Gastrocnemius medialis (tissue), 4 donors: Measurements from ENCODE around the gene GGACT.

ENCODE experiments used
- CTCF ChIP-seq, 5 experiments: fragments of 450-650 bp in 3 of 5; fragments of 200-600 bp in 2 of 5; sonication (generic) in 2 of 5; IDR thresholded peaks in 4 of 5; conservative IDR thresholded peaks in 1 of 5; 1 replicate in 4 of 5; 2 replicates in 1 of 5; pipeline ENCODE4 v1.5.1; 2016 to 2019; ENCODE audit warnings: antibody characterized with exemption in 5 of 5, mild to moderate bottlenecking in 3 of 5, moderate library complexity in 3 of 5
- POLR2A ChIP-seq, 2 donors: fragments of 450-650 bp; IDR thresholded peaks; one replicate each; pipeline ENCODE4 v1.6.1; 2017; ENCODE audit warnings: antibody characterized with exemption in 2 of 2, mild to moderate bottlenecking in 2 of 2, moderate library complexity in 2 of 2

DNA sequence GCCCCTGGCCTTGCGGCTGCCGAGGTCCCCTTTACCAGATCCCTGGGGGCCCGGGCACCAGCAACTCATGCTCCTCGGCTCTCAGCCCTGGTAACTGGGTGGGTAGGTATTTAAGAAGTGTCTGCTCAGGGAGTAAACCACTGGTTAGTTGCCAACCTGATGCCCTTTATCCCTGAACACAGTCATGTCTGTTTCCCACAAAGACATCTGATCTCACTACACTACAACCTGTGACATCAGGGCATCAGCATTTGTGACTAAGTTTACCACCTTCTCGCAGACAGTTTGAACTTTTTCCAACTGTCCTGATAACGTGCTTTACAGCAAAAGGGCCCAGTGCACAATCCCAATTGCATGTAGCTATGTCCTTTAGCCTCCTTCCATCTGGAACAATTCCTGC, 22.0 kb downstream of the GGACT start:
- TF ChIP-seq CTCF (IDR thresholded peaks at IDR 0.05 in 4 of 5, conservative IDR thresholded peaks at IDR 0.05 in 1 of 5) (no peak), POLR2A (IDR thresholded peaks at IDR 0.05) (no peak)
